ENCODE data around the gene TTL. TPM values are rescaled to one million over a fixed set of nuclear protein-coding genes. Genes with fewer than 3 reads are reported as not detected.
"Not testable (repeated sequence)": the region's sequence is repeated elsewhere in the genome, so short reads cannot be mapped to it uniquely, and the experiment has no call there.

The TTL gene
- polyA plus RNA-seq, 1 donor from 2014 or later: 53.8 TPM

- not testable (repeated sequence) for H3K4me3 ChIP-seq (ENCODE audit: low read length); H3K27ac ChIP-seq (ENCODE audit: low read length); H3F3A ChIP-seq (ENCODE audit: insufficient read depth, low read length, poor library complexity, severe bottlenecking); H2AFZ ChIP-seq (ENCODE audit: low read depth, low read length); H4K20me1 ChIP-seq (ENCODE audit: insufficient read depth); H3K79me2 ChIP-seq (replicated peaks; ENCODE audit: insufficient read depth, low read length); H3K9ac ChIP-seq (ENCODE audit: low read length); H3K27me3 ChIP-seq (ENCODE audit: insufficient read depth, low read depth, low read length); H3K4me2 ChIP-seq (ENCODE audit: low read length); H3K36me3 ChIP-seq (ENCODE audit: insufficient read depth, low read length); H3K9me3 ChIP-seq (ENCODE audit: low read length); H3K9me2 ChIP-seq (ENCODE audit: insufficient read depth, low read length)
Measured at GRCh38 chr2:112438603-112439261, 43.2 kb upstream of the TTL start.

- H3K27ac ChIP-seq (ENCODE audit: low read length); H3K27me3 ChIP-seq (ENCODE audit: insufficient read depth, low read depth, low read length); H3K79me2 ChIP-seq (replicated peaks; ENCODE audit: insufficient read depth, low read length); H3K4me2 ChIP-seq (ENCODE audit: low read length); H2AFZ ChIP-seq (ENCODE audit: low read depth, low read length); H3K4me3 ChIP-seq (ENCODE audit: low read length); H3K36me3 ChIP-seq (ENCODE audit: insufficient read depth, low read length); H3K9ac ChIP-seq (ENCODE audit: low read length); H4K20me1 ChIP-seq (ENCODE audit: insufficient read depth); H3K9me3 ChIP-seq (ENCODE audit: low read length); H3F3A ChIP-seq (ENCODE audit: insufficient read depth, low read length, poor library complexity, severe bottlenecking); H3K9me2 ChIP-seq (ENCODE audit: insufficient read depth, low read length): not testable (repeated sequence)
Measured at GRCh38 chr2:112444256-112444655, 37.7 kb upstream of the TTL start.

DNA sequence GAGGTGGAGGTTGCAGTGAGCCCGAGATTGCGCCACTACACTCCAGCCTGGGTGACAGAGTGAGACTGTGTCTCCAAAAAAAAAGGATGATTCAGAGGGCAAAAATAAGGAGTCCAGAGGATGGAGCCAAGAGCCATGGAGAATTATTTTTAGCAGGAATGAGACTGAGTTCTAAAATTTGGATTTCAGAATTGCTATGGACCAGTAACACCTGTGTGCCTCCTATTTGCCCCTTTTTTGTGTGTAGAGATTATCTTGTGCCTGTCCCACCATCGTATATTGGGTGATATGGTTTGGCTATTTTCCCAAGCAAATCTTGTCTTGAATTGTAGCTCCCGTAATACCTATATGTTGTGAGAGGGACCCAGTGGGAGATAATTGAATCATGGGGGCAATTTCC is 32.1 kb upstream of the TTL start:
- Histone ChIP-seq H3K4me2 (ENCODE audit: low read length) (no peak overlapping the region), H3F3A (ENCODE audit: insufficient read depth, low read length, poor library complexity, severe bottlenecking) (no peaks in the 10 kb centered on the region), H3K27me3 (ENCODE audit: insufficient read depth, low read depth, low read length) (no peaks in the 10 kb centered on the region), H4K20me1 (ENCODE audit: insufficient read depth) (no peaks in the 10 kb centered on the region), H3K9me3 (ENCODE audit: low read length) (no peaks in the 10 kb centered on the region), H3K9me2 (ENCODE audit: insufficient read depth, low read length) (no peaks in the 10 kb centered on the region), H3K36me3 (ENCODE audit: insufficient read depth, low read length) (no peaks in the 10 kb centered on the region), H3K9ac (ENCODE audit: low read length) (no peak overlapping the region), H3K79me2 (replicated peaks; ENCODE audit: insufficient read depth, low read length) (no peaks in the 10 kb centered on the region), H2AFZ (ENCODE audit: low read depth, low read length) (no peak overlapping the region), H3K27ac (ENCODE audit: low read length) (no peak overlapping the region), H3K4me3 (ENCODE audit: low read length) (no peak overlapping the region)
- no peak for TF ChIP-seq SMC3 (conservative IDR thresholded peaks at IDR 0.05; ENCODE audit: poor library complexity)
- TF ChIP-seq CTCF (IDR thresholded peaks at IDR 0.05; ENCODE audit: poor library complexity, severe bottlenecking): no peak
- no peak for TF ChIP-seq EP300 (conservative IDR thresholded peaks at IDR 0.05; ENCODE audit: poor library complexity, severe bottlenecking)
- no peak for TF ChIP-seq REST (IDR thresholded peaks at IDR 0.05; ENCODE audit: borderline replicate concordance)
- no peak for TF ChIP-seq TAF1 (IDR thresholded peaks at IDR 0.05; ENCODE audit: low read depth)
- TF ChIP-seq MXI1 (conservative IDR thresholded peaks at IDR 0.05; ENCODE audit: poor library complexity, severe bottlenecking): no peak
- TF ChIP-seq RAD21 (conservative IDR thresholded peaks at IDR 0.05): no peak
- TF ChIP-seq EZH2 (IDR thresholded peaks at IDR 0.05; ENCODE audit: borderline replicate concordance, insufficient read depth, low read length, poor library complexity, severe bottlenecking): no peak
- no peak for TF ChIP-seq POLR2AphosphoS5 (IDR thresholded peaks at IDR 0.05)

Measured in neural cell (in vitro differentiated cells).